Heart right ventricle (tissue), 16 donors: ENCODE results near the gene DDRGK1. TPM values are rescaled to one million over a fixed set of nuclear protein-coding genes. Genes with fewer than 3 reads are reported as not detected.

Source experiments
- ATAC-seq, 8 donors: fragments of 200-7000 bp; cut with Tn5 transposase; one replicate each; pipeline ENCODE4 v1.9.1; 2020; ENCODE audit warnings: mild to moderate bottlenecking in 8 of 8, moderate library complexity in 8 of 8, moderate number of reproducible peaks in 1 of 8
- DNase-seq, 2 donors: peaks; one replicate each; pipeline ENCODE4 v3.0.0-alpha.2; 2020
- H3K27ac ChIP-seq, 10 donors: fragments of 200-600 bp; sonication (generic) in 2 of 10; one replicate each; pipeline versions ENCODE4 v1.5.0 to v1.8.0; 2020 to 2022; ENCODE audit warnings: mild to moderate bottlenecking in 3 of 10
- H3K27me3 ChIP-seq, 7 donors: fragments of 200-600 bp; one replicate each; pipeline ENCODE4 v1.8.0; 2021 to 2022; ENCODE audit warnings: mild to moderate bottlenecking in 2 of 7
- H3K36me3 ChIP-seq, 9 donors: fragments of 200-600 bp; sonication (generic) in 1 of 9; one replicate each; pipeline versions ENCODE4 v1.5.0 to v1.8.0; 2020 to 2022; ENCODE audit warnings: mild to moderate bottlenecking in 2 of 9
- H3K4me1 ChIP-seq, 9 donors: fragments of 200-600 bp; sonication (generic) in 1 of 9; one replicate each; pipeline versions ENCODE4 v1.5.0 to v1.8.0; 2020 to 2022; ENCODE audit warnings: mild to moderate bottlenecking in 4 of 9
- H3K4me3 ChIP-seq, 10 donors: fragments of 200-600 bp; sonication (generic) in 2 of 10; one replicate each; pipeline versions ENCODE4 v1.5.0 to v1.8.0; 2020 to 2022; ENCODE audit warnings: mild to moderate bottlenecking in 7 of 10, moderate library complexity in 2 of 10
- H3K9me3 ChIP-seq, 11 donors: fragments of 200-600 bp in 10 of 11; sonication (generic) in 2 of 11; one replicate each; pipeline versions ENCODE4 v1.5.0 to v1.8.0; 2013 to 2022; ENCODE audit warnings: mild to moderate bottlenecking in 2 of 11, control low read depth in 1 of 11, moderate library complexity in 1 of 11
- CTCF ChIP-seq, 9 donors: fragments of 200-600 bp; sonication (generic) in 2 of 9; IDR thresholded peaks; one replicate each; pipeline versions ENCODE4 v1.5.0 to v1.8.0; 2021 to 2022; ENCODE audit warnings: antibody characterized with exemption in 9 of 9, mild to moderate bottlenecking in 5 of 9, moderate library complexity in 1 of 9
- WGBS, 2 donors: extraction: QIAGEN DNeasy Blood & Tissue Kit; methylation state at CpG; one replicate each; pipeline ENCODE4 v1.1.7; 2013; ENCODE audit warnings: inconsistent platforms in 1 of 2; 5-methylcytosine and 5-hydroxymethylcytosine counted together
- intact Hi-C, 10 donors: fragments of 100-400 bp; cut with DNase I; formaldehyde crosslinking; loops; one replicate each; pipeline versions ENCODE4 v1.11.1 to v1.14.2; 2022
- polyA plus RNA-seq, 2 donors: library from polyadenylated mRNA; stranded (reverse); fragments of 200-250 nt; gene quantifications; one replicate each; pipeline ENCODE4 v1.2.3, GENCODE V29; 2013
- total RNA-seq, 10 donors: library from RNA; stranded (reverse); fragmentation: NEBNext Ultra II Directional in 3 of 10; extraction: Animal tissue kit (Norgen Biotek cat#: 25700) in 3 of 10; gene quantifications; one replicate each; pipeline versions ENCODE4 v1.2.1 to v1.2.4, GENCODE V29; 2021 to 2023
- donor health status: Arrhythmogenic right ventricular cardiomyopathy.
- donor health status: ischemic (EF 13 %, LVEDD 7.1; RV severe dilation, severe dysfunction).
- donor health status: healthy with polysubstance abuse.
- donor health status: DM: no; HTN: yes; CAD: no.
- donor health status: DM: no; HTN: no; CAD: no.
- donor health status: ischemic (EF 25% LVEDD 6.9; RV normal size, moderate dysfunction).
- donor health status: ischemic (EF 25% LVEDD 5.7; RV mildly dilated, moderate dysfunction).
- donor health status: healthy.
- donor health status: DM: yes; HTN: yes; CAD: no.
- donor health status: Ischemic cardiomyopathy.
- donor health status: ischemic (EF 35%, LVEDD 5.7; RV mildly dilated, moderate dysfunction).
- donor health status: nonischemic (EF 11% LVEDD 7.7; RV severe dilation, severe dysfunction).
- donor health status: DM: yes; HTN: yes; CAD: no.
- donor health status: PGD.
- donor health status: ischemic (EF 29% LVEDD 5.4; RV normal size, mild dysfunction).
- donor health status: nonischemic (EF 23%, LVEDD 6.1; RV moderate dilation, normal function).

DDRGK1 gene
- total and polyA plus RNA-seq, 12 donors: 25.2 to 77.1 (median 30.9) TPM

- no peak overlapping the region for H3K4me3 ChIP-seq
- peaks cover 0 to 13% (median 0%) of the 10 kb centered on the region in 9 donors for H3K36me3 ChIP-seq
- no peaks in the 10 kb centered on the region for H3K27me3 ChIP-seq
- DNase-seq (no peak), ATAC-seq (no peak)
- no peaks in the 10 kb centered on the region for H3K9me3 ChIP-seq
- TF ChIP-seq CTCF (IDR thresholded peaks at IDR 0.05): no peak
- H3K4me1 ChIP-seq: no peaks in the 10 kb centered on the region
- intact Hi-C loops: loop anchor here in 2 of 10 donors (10.0 kb wide), 2 partner anchors 56 to 86 kb away; no protein-coding TSS in a partner anchor
- WGBS, 2 donors: 93 to 95% methylated on average over 22 of the region's 22 CpGs
- H3K27ac ChIP-seq: no peak overlapping the region
Observed at GRCh38 chr20:3229158-3229557, 24.7 kb upstream of the DDRGK1 start.

GRCh38 chr20:3228750-3229032 is 24.2 kb upstream of the DDRGK1 start:
- H3K27ac ChIP-seq: no peak overlapping the region
- TF ChIP-seq CTCF (IDR thresholded peaks at IDR 0.05): no peak
- no peak for DNase-seq
- H3K36me3 ChIP-seq: peaks cover 0 to 15% (median 0%) of the 10 kb centered on the region in 9 donors
- H3K9me3 ChIP-seq: no peaks in the 10 kb centered on the region
- H3K4me3 ChIP-seq: no peak overlapping the region
- H3K4me1 ChIP-seq: no peaks in the 10 kb centered on the region
- no peak for ATAC-seq
- H3K27me3 ChIP-seq: no peaks in the 10 kb centered on the region
- intact Hi-C loops: loop anchor here in 2 of 10 donors (10.0 kb wide), 2 partner anchors 56 to 86 kb away; no protein-coding TSS in a partner anchor
- 91 to 94% methylated on average over 11 of the region's 11 CpGs for WGBS, 2 donors

GRCh38 chr20:3227936-3228749 is 23.7 kb upstream of the DDRGK1 start:
- Histone ChIP-seq H3K9me3 (no peaks in the 10 kb centered on the region), H3K36me3 (peaks cover 0 to 21% (median 3%) of the 10 kb centered on the region in 9 donors), H3K27me3 (no peaks in the 10 kb centered on the region), H3K4me3 (no peak overlapping the region), H3K4me1 (peaks cover 0 to 5% (median 0%) of the 10 kb centered on the region in 9 donors), H3K27ac (no peak overlapping the region)
- no peak for TF ChIP-seq CTCF (IDR thresholded peaks at IDR 0.05)
- 89 to 90% methylated on average over 40 to 42 of the region's 42 CpGs for WGBS, 2 donors
- intact Hi-C loops: loop anchor here in 2 of 10 donors (10.0 kb wide), 2 partner anchors 57 to 87 kb away; no protein-coding TSS in a partner anchor
- DNase-seq (no peak), ATAC-seq (no peak)

GRCh38 chr20:3227506-3227905 is 23.0 kb upstream of the DDRGK1 start:
- Histone ChIP-seq H3K27ac (no peak overlapping the region), H3K9me3 (no peaks in the 10 kb centered on the region), H3K4me3 (no peak overlapping the region), H3K36me3 (peaks cover 0 to 27% (median 7%) of the 10 kb centered on the region in 9 donors), H3K4me1 (peaks cover 0 to 11% (median 2%) of the 10 kb centered on the region in 9 donors), H3K27me3 (no peaks in the 10 kb centered on the region)
- no peak for TF ChIP-seq CTCF (IDR thresholded peaks at IDR 0.05)
- DNase-seq (no peak), ATAC-seq (no peak)
- intact Hi-C loops: loop anchor here in 2 of 10 donors (10.0 kb wide), 2 partner anchors 57 to 87 kb away; no protein-coding TSS in a partner anchor
- WGBS, 2 donors: 87 to 89% methylated on average over 7 of the region's 7 CpGs
